MV-4-11 (cell line): ENCODE measurements around the gene TTLL10.
"Not testable (repeated sequence)": the region's sequence is repeated elsewhere in the genome, so short reads cannot be mapped to it uniquely, and the experiment has no call there.

Source experiments
- DNase-seq: peaks from one replicate; lab custom pipeline; 2025; lab: John Stamatoyannopoulos, UW

Gene TTLL10

DNA sequence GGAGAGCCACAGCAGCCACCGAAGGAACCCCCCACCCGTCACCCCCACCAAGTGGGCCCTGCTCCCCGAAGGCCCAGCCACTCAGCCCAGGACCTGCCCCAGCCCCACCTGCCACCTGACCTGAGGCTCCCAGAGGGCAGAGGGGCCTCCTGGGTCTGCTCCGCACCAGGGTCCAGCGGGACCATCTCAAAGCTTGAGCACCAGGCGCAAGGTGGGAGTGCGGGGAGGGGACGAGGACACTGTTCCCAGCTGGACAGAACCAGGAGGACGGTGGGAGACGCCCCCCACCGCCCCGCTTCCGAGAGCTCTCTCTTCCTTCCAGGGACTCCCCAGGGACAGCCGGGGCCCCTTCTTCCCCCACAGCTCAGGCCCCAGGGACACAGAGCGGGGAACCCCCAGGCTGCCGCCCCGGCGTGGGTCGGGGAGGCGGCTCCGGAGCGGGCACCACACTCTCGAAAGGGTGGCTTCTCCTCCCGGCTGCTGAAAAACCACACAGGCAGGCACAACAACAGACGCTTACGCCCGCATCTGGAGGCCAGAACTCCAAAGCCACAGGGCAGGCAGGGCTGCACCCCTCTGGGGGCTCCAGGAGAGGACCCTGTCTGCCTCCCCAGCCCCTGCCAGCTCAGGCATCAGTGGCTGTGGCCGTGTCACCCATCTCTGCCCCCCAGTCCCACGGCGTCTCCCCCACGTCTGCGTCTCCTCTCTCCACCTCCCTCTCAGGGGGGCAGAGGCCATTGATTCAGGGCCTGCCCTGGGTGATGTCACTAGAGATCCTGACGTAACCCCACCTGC, 1.9 kb upstream of the TTLL10 start:
- no peak for DNase-seq

DNA sequence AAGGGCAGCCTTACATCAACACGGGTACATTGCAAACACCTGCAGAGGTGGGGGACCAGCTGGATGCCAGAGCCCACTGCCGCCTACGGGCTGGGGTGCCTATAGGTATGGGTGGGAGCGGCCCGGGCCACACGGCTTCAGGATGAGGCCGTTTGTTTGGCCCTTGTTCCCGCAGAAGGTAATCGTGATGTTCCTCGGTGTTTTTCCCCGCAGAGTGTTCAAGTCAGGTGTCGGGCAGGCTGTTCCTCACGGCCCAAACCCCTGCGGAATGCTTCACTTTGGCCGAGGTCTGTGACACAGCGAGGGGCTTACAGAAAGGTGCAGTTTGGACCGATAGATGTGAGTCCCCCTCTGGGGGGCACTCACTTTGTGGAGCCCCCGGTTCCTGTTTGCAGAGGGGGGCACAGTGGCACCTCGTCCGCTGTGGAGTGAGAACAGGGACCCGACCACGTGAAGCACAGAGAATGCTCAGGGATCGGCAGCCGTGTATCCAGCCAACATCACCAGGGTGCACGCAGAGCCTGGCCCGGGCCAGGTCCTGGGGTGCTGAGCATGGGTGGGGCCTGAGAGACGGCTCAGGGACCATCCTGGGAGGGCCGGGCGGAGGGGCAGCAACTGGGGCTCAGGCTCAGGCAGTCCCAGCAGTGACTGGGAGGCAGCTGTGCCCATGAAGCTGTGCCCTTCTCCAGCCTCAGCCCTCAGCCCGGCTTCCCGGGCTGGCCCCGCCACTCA, 453 bp upstream of the TTLL10 start:
- DNase-seq: no peak

DNA sequence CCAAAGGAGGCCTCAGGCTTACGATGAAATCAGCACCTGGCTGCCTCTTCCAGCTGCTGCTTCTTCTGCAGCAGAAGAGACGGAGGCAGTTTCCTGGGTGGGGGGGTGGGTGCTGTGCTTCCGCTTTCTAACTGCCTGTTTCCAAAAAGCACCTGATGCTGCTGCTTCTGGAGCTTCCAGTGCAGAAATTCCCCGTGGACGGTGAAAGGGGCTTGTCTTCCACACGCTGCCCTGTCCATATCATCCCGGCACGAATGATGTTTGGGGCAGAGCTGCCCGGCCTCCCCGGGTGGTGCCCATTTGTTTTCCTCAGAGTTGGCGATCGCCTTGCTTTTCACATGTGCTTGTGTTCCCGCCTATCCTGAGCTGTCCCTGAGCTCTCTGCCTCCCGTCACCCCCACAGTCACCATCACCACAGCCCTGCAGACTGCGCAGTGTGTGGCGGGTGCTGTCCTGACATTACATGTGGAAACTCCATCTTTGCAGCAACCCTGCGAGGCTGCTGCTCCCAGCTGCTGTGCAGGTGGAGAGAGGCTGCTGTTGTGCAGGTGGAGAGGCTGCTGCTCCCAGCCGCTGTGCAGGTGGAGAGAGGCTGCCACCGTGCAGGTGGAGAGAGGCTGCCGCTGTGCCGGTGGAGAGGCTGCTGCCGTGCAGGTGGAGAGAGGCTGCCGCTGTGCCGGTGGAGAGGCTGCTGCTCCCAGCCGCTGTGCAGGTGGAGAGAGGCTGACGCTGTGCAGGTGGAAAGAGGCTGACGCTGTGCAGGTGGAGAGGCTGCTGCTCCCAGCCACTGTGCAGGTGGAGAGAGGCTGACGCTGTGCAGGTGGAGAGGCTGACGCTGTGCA, 1.8 kb downstream of the TTLL10 start:
- no peak for DNase-seq

DNA sequence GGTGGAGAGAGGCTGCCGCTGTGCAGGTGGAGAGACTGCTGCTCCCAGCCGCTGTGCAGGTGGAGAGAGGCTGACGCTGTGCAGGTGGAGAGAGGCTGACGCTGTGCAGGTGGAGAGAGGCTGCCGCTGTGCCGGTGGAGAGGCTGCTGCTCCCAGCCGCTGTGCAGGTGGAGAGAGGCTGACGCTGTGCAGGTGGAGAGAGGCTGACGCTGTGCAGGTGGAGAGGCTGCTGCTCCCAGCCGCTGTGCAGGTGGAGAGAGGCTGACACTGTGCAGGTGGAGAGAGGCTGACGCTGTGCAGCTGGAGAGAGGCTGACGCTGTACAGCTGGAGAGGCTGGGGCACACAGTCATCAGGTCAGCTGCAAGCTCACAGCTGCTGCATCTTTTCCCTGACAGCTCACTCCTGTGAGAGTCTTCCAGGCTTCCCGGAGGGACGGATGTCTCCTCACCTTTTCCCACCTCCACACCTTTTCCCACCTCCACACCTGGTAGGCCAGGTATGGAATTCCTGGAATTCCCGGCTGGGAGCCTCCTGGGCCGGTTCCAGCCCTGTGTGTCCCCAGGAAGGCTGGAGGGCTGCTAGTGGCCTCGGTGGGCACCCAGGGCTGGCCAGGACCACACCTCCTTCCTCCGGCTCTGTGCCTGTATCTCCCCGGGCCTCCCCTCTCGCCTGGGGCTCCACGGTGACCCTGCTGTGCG, 2.5 kb downstream of the TTLL10 start:
- not testable (repeated sequence) for DNase-seq

DNA sequence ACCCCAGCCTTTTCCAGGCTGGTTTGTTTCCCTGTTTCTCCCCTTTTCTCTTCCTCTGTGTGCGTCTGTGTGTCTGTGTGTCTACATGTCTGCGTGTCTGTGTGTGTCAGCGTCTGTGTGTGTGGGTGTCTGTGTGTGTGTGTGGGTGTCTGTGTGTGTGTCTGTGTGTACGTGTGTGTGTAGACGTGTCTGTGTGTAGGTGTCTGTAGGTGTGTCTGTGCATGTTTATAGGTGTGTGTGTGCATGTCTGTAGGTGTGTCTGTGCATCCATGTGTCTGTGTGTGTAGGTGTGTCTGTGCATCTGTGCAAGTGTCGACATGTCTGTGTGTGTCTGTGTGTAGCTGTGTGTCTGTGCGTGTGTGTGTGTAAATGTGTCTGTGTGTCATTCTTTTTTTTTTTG, 3.3 kb downstream of the TTLL10 start:
- DNase-seq: no peak

DNA sequence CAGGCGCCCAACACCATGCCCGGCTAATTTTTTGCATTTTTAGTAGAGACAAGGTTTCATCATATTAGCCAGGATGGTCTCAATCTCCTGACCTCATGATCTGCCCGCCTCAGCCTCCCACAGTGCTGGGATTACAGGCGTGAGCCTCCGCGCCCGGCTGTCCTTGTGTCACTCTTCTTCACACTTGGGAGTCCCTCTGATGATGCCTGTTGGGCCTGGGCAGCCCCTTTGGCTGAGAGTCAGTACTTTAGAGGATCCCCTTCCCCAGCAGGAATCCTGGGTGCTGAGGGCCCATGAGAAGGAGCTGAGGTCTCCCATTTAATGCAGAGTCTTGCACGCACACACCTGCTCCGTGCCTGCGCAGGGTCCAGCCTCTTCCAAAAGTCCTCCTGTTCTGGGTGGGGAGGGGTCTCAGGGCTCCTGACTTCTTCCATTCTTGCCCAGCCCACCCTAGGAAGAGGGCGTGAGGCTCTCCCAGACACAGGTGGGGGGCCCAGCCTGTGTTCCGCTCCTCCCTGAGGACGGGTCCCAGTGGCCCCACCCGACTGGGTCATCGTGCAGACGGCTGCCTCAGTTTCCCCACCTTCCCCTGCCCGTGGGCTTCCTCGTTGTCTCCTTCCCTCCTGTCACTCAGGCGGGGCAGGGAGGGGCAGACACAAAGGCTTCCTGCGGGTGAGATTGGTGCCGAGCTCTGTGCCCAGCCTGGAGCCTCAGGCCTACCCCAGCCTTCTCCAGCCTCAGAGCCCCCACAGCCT, 3.9 kb downstream of the TTLL10 start:
- DNase-seq: no peak

DNA sequence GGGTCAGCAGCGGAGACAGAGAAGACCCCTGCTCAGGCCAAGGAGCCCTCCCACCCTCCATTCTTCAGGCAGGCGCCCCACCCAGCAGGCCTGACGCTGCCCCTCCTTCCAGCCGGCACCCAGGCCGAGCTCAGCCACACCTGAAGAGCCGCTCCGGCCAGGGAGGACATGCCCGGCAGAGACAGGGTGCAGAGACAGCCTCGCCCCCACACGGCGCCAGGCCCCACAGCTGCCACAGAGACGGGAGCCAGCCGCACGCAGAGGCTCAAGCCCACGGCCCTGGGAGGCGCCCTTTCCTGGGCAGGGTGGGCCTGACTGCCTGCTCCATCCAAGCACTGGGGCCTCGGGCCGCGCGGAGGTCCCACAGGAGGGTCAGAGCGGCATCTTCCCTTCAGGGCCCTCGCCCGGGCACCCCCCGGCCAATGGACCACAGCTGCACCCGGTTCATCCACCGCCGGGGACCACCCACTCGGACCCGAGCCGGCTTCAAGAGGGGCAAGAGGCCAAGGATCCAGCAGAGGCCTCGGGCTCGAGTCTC, 5.2 kb downstream of the TTLL10 start:
- DNase-seq: no peak

DNA sequence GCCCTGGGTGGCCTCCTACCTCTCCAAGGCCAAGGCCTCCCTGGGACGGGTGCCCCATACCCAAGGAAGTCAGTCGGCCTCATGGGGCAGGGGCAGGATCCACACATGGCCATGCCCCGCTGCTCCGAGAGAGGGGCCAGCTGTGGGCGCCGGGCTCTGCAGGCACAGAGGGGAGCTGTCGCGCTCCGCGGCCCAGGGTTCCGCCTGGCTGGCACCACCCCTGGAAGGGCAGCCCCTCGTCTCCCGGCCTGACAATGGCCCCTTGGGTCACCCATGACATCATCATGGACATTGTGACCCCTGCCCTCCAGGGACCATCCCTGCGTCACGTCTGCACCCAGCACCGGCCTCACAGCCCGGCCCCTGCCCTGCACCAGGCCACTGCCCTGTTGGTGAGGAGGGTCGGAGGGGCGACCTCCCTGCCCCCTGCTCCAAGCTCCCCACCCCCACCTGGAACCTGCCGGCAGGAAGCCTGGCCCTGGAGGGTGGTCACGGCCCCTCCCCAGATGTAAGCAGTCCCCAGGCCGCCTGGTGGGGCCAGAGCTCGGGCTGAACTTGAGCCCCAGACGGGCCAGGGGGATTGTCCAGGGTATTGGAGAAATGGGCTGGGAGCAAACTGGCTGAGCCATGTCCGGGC, 5.8 kb downstream of the TTLL10 start:
- DNase-seq: no peak

DNA sequence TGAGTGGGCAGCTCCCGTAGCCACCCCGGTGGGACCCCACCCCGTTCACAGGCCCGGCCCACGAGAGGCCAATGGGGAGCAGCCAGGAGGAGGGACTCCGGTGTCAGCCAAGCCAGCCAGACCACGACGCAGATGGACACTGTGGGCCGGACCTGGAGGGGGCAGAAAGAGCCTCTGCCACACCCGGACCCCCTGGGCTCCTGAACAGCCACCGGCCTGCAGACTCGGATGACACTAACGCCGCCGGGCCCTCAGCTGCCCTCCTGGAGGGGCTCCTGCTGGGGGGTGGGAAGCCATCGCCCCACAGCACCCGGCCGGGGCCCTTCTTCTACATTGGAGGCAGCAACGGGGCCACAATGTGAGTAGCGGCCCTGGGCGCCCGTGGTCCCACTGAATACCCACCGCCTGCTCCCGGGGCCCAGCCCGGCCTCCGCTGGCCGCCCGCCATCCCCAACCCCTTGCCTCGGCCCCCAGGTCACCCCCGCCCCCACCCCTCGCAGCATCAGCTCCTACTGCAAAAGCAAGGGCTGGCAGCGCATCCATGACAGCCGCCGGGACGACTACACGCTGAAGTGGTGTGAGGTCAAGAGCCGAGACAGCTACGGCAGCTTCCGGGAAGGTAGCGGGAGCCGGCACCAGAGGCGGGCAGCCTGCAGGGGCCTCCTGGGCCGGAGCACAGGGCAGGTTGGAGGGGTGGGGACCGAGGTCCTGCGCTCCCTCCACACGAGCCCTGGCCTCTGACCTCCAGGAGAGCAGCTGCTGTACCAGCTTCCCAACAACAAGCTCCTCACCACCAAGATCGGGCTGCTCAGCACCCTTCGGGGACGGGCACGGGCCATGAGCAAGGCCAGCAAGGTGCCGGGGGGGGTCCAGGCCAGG, 6.5 kb downstream of the TTLL10 start:
- DNase-seq: no peak

DNA sequence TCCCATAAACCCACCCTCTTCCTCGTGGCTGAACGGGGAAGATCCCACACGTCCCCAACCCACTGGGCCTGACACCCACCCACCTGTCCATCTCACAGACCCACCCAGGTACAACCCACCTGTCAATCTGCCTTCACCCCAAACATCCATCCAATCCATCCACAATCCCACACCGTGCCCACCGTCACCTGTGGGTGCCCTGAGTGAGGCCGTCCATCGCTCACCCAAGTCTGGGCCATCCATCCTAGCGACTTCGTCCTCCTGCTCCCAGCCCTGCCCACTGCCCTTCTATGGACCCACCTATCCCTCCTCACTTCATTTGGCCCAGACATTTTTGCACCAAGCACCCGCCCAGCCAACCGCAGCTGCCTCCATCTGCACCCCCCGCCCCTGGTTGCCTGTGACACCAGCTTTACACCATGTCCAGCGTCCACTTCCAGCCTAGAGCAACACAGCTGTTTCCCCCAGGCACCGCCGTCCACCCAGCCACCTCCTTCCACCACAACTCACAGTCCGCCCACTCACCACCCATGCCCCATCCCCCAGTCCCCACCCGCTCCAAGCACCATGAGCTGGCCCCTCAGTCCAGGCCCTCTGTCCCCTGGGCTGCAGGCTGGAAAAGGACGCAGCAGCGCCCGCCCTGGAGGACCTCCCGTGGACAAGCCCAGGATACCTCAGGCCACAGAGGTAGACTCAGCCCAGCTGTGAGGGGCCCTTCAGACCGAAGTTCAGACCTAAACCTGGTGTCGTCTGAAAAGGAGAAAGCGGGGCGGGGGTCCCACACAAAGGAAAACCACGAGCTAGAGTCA, 7.7 kb downstream of the TTLL10 start:
- no peak for DNase-seq

DNA sequence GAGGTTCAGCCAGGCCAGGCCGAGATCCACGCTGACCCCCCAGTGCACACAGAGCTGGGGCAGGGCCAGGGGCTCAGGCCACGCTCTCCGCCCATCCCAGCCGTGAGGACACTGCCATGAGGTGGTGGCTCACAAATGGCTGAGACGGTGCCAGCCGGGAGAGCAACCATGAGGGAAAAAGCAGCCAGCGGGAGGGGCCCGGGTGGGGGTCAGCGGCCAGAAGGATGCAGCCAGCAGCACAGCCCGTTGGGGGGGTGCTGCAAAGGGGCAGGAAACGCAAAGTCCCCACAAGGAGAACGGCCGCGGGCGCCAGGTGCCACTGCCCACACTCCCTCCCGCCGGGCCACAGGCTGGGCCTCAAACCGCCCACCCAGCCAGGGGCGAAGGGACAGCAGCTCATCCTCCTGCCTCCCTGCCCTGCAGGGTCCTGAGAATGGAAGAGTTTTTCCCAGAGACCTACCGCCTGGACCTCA, 8.3 kb downstream of the TTLL10 start:
- DNase-seq: no peak

DNA sequence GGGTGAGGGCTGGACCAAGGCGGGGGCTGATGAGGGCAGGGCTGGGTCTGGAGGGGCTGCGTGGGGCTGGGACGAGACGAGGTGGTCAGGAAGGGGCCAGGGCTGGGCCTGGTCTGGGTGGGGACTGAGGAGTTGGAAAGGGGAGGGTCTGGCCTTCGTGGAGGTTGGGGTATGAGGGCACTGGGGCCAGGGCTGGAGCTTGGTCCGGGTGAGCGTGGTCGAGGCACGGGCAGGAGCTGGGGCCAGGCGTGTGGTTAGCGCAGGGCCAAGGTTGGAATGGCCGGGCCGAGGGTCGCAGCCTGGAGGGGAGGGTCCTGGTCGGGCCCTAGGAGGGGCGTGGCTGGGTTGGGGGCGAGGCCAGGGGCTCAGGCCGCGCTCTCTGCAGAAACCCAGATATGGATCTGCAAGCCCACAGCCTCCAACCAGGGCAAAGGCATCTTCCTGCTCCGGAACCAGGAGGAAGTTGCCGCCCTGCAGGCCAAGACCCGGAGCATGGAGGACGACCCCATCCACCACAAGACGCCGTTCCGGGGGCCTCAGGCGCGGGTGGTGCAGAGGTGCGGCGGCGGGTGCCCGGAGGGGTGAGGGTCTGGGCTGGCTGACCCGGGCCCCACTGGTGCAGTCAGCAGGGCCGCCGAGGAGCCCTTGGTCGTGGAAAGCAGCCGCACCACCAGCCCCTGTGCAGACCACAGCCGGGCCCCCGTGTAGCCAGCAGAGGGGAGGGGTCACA, 9.0 kb downstream of the TTLL10 start:
- DNase-seq: no peak

DNA sequence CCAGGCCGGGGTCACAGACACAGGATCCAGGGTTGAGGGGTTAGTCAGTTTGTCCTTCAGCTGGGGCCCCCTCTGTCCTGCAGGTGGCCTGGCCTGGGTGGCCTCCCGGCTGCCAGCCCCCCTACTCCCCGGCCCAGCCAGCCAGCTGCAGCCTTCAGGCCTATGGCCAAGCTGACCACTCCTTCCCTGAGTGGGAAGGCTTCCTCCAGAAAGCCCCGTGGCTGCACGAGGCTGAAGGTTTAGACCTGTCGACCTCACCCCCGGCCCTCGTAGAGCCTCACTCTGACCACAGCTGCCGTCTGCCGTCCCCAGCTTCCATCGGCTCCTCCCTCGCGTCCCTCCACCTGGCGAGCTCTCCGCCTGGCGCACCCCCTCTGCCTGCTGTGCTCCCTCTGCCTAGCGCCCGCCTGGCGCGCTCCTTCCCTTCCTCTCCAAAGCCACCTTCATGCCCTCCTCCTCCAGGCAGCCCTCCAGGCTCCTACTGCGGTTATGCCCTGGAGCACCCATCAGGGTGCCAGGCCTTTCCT, 9.6 kb downstream of the TTLL10 start:
- DNase-seq: no peak

DNA sequence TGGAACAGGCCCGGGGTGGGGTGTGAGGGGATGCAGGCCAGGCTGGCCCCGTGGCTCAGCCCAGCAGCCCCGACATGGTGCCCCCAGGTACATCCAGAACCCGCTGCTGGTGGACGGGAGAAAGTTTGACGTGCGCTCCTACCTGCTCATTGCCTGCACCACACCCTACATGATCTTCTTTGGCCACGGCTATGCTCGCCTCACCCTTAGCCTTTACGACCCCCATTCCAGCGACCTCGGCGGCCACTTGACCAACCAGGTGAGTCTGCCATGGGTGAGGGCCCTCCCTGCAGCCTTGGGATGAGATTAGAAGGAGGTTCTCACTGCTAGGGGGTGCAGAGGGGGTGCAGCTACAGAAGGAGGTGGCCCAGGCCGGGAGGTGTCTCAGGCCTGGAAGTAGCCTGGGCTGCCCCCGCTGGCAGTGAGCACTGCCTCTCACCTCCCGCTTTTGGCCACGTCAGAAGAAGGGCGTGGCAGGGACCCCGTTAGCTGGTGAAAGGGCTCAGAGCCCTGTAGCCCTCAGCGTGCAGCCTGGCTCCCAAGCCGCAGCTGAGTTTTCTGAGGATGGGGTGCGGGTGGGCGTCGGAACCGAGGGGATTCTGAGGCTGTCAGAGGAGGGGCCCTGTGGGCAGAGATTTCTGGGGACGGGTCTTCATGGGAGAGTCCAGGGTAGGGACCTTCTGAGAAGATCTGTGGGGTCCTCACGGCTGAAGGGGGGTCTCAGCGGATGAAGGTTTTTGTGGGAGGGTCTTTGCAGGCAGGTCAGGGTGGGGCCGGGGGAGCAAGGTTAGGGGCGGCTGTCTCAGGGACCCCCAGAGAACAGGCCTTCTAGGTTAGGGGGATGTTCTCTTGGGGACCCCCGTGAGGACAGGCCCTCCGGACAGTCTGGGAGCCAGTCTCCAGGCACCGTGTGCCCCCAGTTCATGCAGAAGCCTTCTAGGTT, 10.4 kb downstream of the TTLL10 start:
- DNase-seq: no peak

DNA sequence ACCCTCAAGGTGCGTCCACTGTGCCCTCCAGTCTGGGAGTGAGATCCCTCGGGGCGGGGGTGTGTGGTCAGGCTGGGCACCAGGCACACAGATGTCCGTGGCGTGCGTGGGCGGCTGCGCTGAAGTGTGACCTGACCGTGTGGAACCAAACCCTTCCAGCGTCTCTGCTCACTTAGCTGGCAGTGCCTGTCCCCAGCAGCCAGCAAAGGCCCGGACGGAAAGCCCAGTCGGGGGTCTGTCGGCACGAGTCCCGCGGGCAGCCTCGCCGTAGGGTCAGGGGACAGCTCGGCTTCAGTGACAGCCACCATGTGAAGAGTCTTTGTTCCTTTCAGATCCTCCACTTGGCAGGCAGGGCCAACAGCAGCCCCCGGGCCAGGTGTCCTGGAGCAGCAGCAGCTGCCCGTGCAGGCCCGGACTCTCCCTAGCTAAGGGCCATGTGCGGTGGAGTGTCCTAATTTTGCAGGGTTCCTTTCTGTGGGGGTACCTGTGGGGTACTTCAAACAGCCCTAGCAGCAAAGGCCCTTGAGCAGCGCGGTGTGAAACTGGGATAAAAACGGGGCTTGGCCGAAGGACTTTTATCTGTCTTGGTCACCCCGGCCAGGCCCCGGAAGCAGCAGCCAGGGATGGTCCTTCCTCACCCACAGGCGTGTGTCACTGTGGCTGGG, 11.6 kb downstream of the TTLL10 start:
- no peak for DNase-seq

DNA sequence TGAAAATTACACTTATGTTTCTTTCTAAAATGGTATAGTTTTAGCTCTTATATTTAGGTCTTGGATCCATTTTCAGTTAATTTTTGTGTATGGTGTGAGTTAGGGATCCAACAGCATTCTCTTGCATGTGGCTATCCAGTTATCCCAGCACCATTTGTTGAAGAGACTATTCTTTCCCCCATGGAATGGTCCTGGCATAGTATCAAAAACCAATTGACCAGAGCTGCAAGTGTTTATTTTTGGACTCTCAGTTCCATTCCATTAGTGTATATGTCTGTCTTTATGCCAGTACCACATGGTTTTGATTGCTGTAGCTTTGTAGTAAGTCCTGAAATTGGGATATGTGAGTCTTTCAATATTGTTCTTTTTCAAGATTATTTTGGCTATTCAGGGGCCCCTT, 14.3 kb downstream of the TTLL10 start:
- no peak for DNase-seq
